B cell (primary cell): ENCODE measurements around the gene THEMIS. TPM values are rescaled to one million over a fixed set of nuclear protein-coding genes. Genes with fewer than 3 reads are reported as not detected.

Source experiments
- ATAC-seq: fragments of 200-7000 bp; cut with Tn5 transposase; one replicate; pipeline ENCODE4 v1.10.0; 2021; ENCODE audit warnings: low read depth, mild to moderate bottlenecking, moderate number of reproducible peaks, moderate library complexity
- CTCF ChIA-PET: fragments of 350-600 bp; sonication (Branson Sonifier 250); formaldehyde crosslinking; loops from one replicate; lab custom pipeline; 2021; ENCODE audit warnings: antibody characterized with exemption, inconsistent platforms; lab: Charles Lee
- POLR2A ChIA-PET: fragments of 350-600 bp; sonication (Branson Sonifier 250); formaldehyde crosslinking; loops from one replicate; lab custom pipeline; 2021; ENCODE audit warnings: antibody characterized with exemption; lab: Charles Lee
- DNase-seq: peaks from one replicate; pipeline ENCODE4 v3.0.0; 2013
- H2AFZ ChIP-seq: 2 replicates; pipeline ENCODE4 v1.6.1; 2012; ENCODE audit warnings: mild to moderate bottlenecking, low read depth, low read length; ENCODE audit not compliant: insufficient read depth, poor library complexity, severe bottlenecking
- H3K27ac ChIP-seq, 2 donors: 1 replicate in 1 of 2; 2 replicates in 1 of 2; pipeline ENCODE4 v1.5.1; 2012 to 2013; ENCODE audit warnings: low read length in 2 of 2, mild to moderate bottlenecking in 2 of 2, moderate library complexity in 1 of 2
- H3K27me3 ChIP-seq, 4 experiments: fragments of 200-600 bp in 1 of 4; sonication (generic) in 1 of 4; replicated peaks in 1 of 4; 1 replicate in 2 of 4; 2 replicates in 2 of 4; pipeline versions ENCODE4 v1.6.1 to v1.7.0; 2013 to 2016; ENCODE audit warnings: low read length in 3 of 4, mild to moderate bottlenecking in 2 of 4, mixed read lengths in 1 of 4, moderate library complexity in 1 of 4; ENCODE audit not compliant: insufficient read depth in 4 of 4, control insufficient read depth in 3 of 4; ENCODE audit errors: control extremely low read depth in 1 of 4
- H3K36me3 ChIP-seq, 2 experiments: replicated peaks in 1 of 2; 1 replicate in 1 of 2; 2 replicates in 1 of 2; pipeline versions ENCODE4 v1.6.1 to v1.7.1; 2013; ENCODE audit warnings: low read length in 1 of 2; ENCODE audit not compliant: insufficient read depth in 2 of 2, control insufficient read depth in 1 of 2; ENCODE audit errors: control extremely low read depth in 1 of 2, extremely low read depth in 1 of 2
- H3K4me1 ChIP-seq, 2 donors: fragments of 200-600 bp in 1 of 2; sonication (generic) in 1 of 2; 1 replicate in 1 of 2; 2 replicates in 1 of 2; pipeline versions ENCODE4 v1.5.1 to v1.6.1; 2013 to 2017; ENCODE audit warnings: low read length in 2 of 2; ENCODE audit not compliant: control insufficient read depth in 2 of 2, insufficient read depth in 2 of 2
- H3K4me2 ChIP-seq: replicated peaks from 2 replicates; pipeline ENCODE3; 2012; ENCODE audit warnings: mild to moderate bottlenecking, low read depth, low read length; ENCODE audit not compliant: poor library complexity, severe bottlenecking
- H3K4me3 ChIP-seq, 5 experiments: fragments of 200-600 bp in 1 of 5; sonication (generic) in 1 of 5; 1 replicate in 3 of 5; 2 replicates in 2 of 5; pipeline versions ENCODE4 v1.5.1 to v1.7.0; 2011 to 2016; ENCODE audit warnings: low read length in 4 of 5, mild to moderate bottlenecking in 4 of 5, low read depth in 2 of 5, control low read depth in 1 of 5, moderate library complexity in 1 of 5; ENCODE audit not compliant: insufficient read depth in 1 of 5; ENCODE audit errors: control extremely low read depth in 1 of 5, extremely low read depth in 1 of 5
- H3K79me2 ChIP-seq: fragments of 200-600 bp; sonication (generic); one replicate; pipeline ENCODE4 v1.6.0; 2016; ENCODE audit warnings: low read length; ENCODE audit not compliant: control insufficient read depth, insufficient read depth
- H3K9ac ChIP-seq: fragments of 200-600 bp; sonication (generic); 2 replicates; pipeline ENCODE4 v1.6.1; 2017; ENCODE audit warnings: mild to moderate bottlenecking, low read length, moderate library complexity
- H3K9me3 ChIP-seq, 3 donors: one replicate each; pipeline versions ENCODE4 v1.6.1 to v1.7.1; 2013; ENCODE audit warnings: low read length in 2 of 3; ENCODE audit not compliant: control insufficient read depth in 2 of 3, insufficient read depth in 1 of 3; ENCODE audit errors: control extremely low read depth in 1 of 3
- H4K20me1 ChIP-seq: 2 replicates; pipeline ENCODE4 v1.6.0; 2012; ENCODE audit warnings: mild to moderate bottlenecking, low read length; ENCODE audit not compliant: insufficient read depth, control insufficient read depth, poor library complexity, severe bottlenecking
- H3K27ac Mint-ChIP-seq: one replicate; pipeline ENCODE4 v1.8.0; 2021; ENCODE audit warnings: mixed read lengths
- H3K27me3 Mint-ChIP-seq: one replicate; pipeline ENCODE4 v1.8.0; 2021; ENCODE audit warnings: mixed read lengths
- H3K4me1 Mint-ChIP-seq: one replicate; pipeline ENCODE4 v1.8.0; 2021; ENCODE audit warnings: mixed read lengths
- H3K4me3 Mint-ChIP-seq: one replicate; pipeline ENCODE4 v1.8.0; 2021; ENCODE audit warnings: mixed read lengths
- H3K9me3 Mint-ChIP-seq: one replicate; pipeline ENCODE4 v1.8.0; 2022; ENCODE audit warnings: mixed read lengths; ENCODE audit not compliant: insufficient read depth
- EZH2 ChIP-seq: IDR thresholded peaks from 2 replicates; pipeline ENCODE4 v1.6.1; 2012; ENCODE audit warnings: borderline replicate concordance, low read depth, mild to moderate bottlenecking, moderate library complexity, low read length; ENCODE audit not compliant: insufficient read depth, poor library complexity, severe bottlenecking
- WGBS: methylation state at CpG from one replicate; pipeline ENCODE4 v1.1.5; 2013; ENCODE audit warnings: missing lambda C conversion rate; ENCODE audit not compliant: insufficient coverage; 5-methylcytosine and 5-hydroxymethylcytosine counted together
- intact Hi-C: fragments of 100-400 bp; cut with micrococcal nuclease; formaldehyde crosslinking; loops from one replicate; pipeline ENCODE4 v1.10.0; 2022
- polyA plus RNA-seq: library from polyadenylated mRNA; depleted of rRNA; stranded (reverse); fragments of >200 nt; gene quantifications from 2 replicates; pipeline ENCODE4 v1.2.3, GENCODE V29; 2012
- total RNA-seq, 2 donors: library from RNA; stranded (reverse); fragments of 120-200 nt in 1 of 2; gene quantifications; 1 replicate in 1 of 2; 2 replicates in 1 of 2; pipeline versions ENCODE4 v1.2.3 to v1.2.4, GENCODE V29; 2013 to 2022
- TF ChIP-seq, protein P1 (sequence below): fragments of 200-600 bp; IDR thresholded peaks from one replicate; pipeline ENCODE4 v1.8.0; 2022; ENCODE audit warnings: antibody characterized with exemption, mild to moderate bottlenecking

The THEMIS gene
- total and polyA plus RNA-seq, 2 donors (not counting 1 experiment from before 2014, with no cell fraction given) = 0.10 to 0.30 TPM

GRCh38 chr6:127761084-127761483 lies 139.8 kb downstream of the THEMIS start:
- Histone ChIP-seq H3K79me2 (no peaks in the 10 kb centered on the region), H3K4me3 (no peak overlapping the region), H3K9ac (no peak overlapping the region), H2AFZ (no peak overlapping the region), H3K9me3 (no peaks in the 10 kb centered on the region), H3K4me2 (no peak overlapping the region), H3K27me3 (no peaks in the 10 kb centered on the region), H4K20me1 (no peaks in the 10 kb centered on the region), H3K27ac (no peak overlapping the region), H3K4me1 (no peaks in the 10 kb centered on the region), H3K36me3 (no peaks in the 10 kb centered on the region)
- H3K27ac Mint-ChIP-seq = no peak overlapping the region
- H3K9me3 Mint-ChIP-seq = no peaks in the 10 kb centered on the region
- intact Hi-C loops = no loop called here
- POLR2A ChIA-PET = no interaction called here
- H3K27me3 Mint-ChIP-seq = no peaks in the 10 kb centered on the region
- DNase-seq (no peak), ATAC-seq (no peak)
- CTCF ChIA-PET = no interaction called here
- TF ChIP-seq, protein P1, sequence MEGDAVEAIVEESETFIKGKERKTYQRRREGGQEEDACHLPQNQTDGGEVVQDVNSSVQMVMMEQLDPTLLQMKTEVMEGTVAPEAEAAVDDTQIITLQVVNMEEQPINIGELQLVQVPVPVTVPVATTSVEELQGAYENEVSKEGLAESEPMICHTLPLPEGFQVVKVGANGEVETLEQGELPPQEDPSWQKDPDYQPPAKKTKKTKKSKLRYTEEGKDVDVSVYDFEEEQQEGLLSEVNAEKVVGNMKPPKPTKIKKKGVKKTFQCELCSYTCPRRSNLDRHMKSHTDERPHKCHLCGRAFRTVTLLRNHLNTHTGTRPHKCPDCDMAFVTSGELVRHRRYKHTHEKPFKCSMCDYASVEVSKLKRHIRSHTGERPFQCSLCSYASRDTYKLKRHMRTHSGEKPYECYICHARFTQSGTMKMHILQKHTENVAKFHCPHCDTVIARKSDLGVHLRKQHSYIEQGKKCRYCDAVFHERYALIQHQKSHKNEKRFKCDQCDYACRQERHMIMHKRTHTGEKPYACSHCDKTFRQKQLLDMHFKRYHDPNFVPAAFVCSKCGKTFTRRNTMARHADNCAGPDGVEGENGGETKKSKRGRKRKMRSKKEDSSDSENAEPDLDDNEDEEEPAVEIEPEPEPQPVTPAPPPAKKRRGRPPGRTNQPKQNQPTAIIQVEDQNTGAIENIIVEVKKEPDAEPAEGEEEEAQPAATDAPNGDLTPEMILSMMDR = no peak
- no peak for TF ChIP-seq EZH2
- H3K4me3 Mint-ChIP-seq = no peak overlapping the region
- H3K4me1 Mint-ChIP-seq = no peaks in the 10 kb centered on the region

- CTCF ChIA-PET = no interaction called here
- no peak overlapping the region for H3K4me3 ChIP-seq
- no peaks in the 10 kb centered on the region for H3K27me3 ChIP-seq
- no peaks in the 10 kb centered on the region for H3K9me3 ChIP-seq
- DNase-seq (no peak), ATAC-seq (no peak)
- H3K9ac ChIP-seq = no peak overlapping the region
- no peak overlapping the region for H3K4me3 Mint-ChIP-seq
- POLR2A ChIA-PET = no interaction called here
- TF ChIP-seq, protein P1 = no peak
- TF ChIP-seq EZH2 = no peak
- H4K20me1 ChIP-seq = no peaks in the 10 kb centered on the region
- H3K4me1 Mint-ChIP-seq = no peaks in the 10 kb centered on the region
- WGBS = no CpG with 5 or more reads among the region's 3 CpGs
- no peaks in the 10 kb centered on the region for H3K27me3 Mint-ChIP-seq
- intact Hi-C loops = no loop called here
- H2AFZ ChIP-seq = no peak overlapping the region
- no peak overlapping the region for H3K27ac Mint-ChIP-seq
- no peaks in the 10 kb centered on the region for H3K79me2 ChIP-seq
- no peaks in the 10 kb centered on the region for H3K36me3 ChIP-seq
- H3K9me3 Mint-ChIP-seq = no peaks in the 10 kb centered on the region
- H3K4me1 ChIP-seq = no peaks in the 10 kb centered on the region
- H3K27ac ChIP-seq = no peak overlapping the region
- H3K4me2 ChIP-seq = no peak overlapping the region
These were observed 151.8 kb downstream of the THEMIS start for GRCh38 chr6:127749095-127749494.
